Mucosa of descending colon (tissue), 3 donors: ENCODE results near the gene INA. TPM values are rescaled to one million over a fixed set of nuclear protein-coding genes. Genes with fewer than 3 reads are reported as not detected.

ENCODE experiments used
- ATAC-seq: fragments of 200-7000 bp; cut with Tn5 transposase; one replicate; pipeline ENCODE4 v1.9.1; 2020; ENCODE audit warnings: mild to moderate bottlenecking, moderate library complexity
- DNase-seq, 3 donors: peaks; one replicate each; pipeline ENCODE4 v3.0.0-alpha.2; 2020
- H3K36me3 ChIP-seq: fragments of 200-600 bp; one replicate; pipeline ENCODE4 v1.8.0; 2021; ENCODE audit warnings: low read depth, mild to moderate bottlenecking
- H3K4me1 ChIP-seq: fragments of 200-600 bp; one replicate; pipeline ENCODE4 v1.8.0; 2021; ENCODE audit warnings: low read depth, mild to moderate bottlenecking
- H3K4me3 ChIP-seq: fragments of 200-600 bp; one replicate; pipeline ENCODE4 v1.8.0; 2021; ENCODE audit warnings: mild to moderate bottlenecking
- H3K9me3 ChIP-seq: fragments of 200-600 bp; one replicate; pipeline ENCODE4 v1.8.0; 2021; ENCODE audit warnings: mild to moderate bottlenecking
- CTCF ChIP-seq: fragments of 200-600 bp; IDR thresholded peaks from one replicate; pipeline ENCODE4 v1.8.0; 2022; ENCODE audit warnings: antibody characterized with exemption, mild to moderate bottlenecking
- intact Hi-C, 2 donors: fragments of 100-400 bp; cut with DNase I in 1 of 2; cut with micrococcal nuclease in 1 of 2; formaldehyde crosslinking; loops; one replicate each; pipeline versions ENCODE4 v1.11.0 to v1.11.1; 2022; cut with DNase I, micrococcal nuclease
- total RNA-seq, 3 donors: library from RNA; stranded (reverse); fragmentation: NEBNext Ultra II Directional in 2 of 3; extraction: Animal tissue kit (Norgen Biotek cat#: 25700) in 2 of 3; gene quantifications; one replicate each; pipeline versions ENCODE4 v1.2.1 to v1.2.4, GENCODE V29; 2021 to 2023
- donor health status: DM: no; HTN: no; CAD: no; lungs with moderate emphysema.
- donor health status: DM: no; HTN: no; CAD: no.
- donor health status: DM: no; HTN: yes; CAD: no.

The INA gene
- total RNA-seq, 3 donors from 2014 or later: 0.34 to 6.8 (median 0.55) TPM

GRCh38 chr10:103259989-103260388 lies 16.9 kb upstream of the INA start:
- Histone ChIP-seq H3K9me3 (peaks cover 5% of the 10 kb centered on the region), H3K4me3 (no peak overlapping the region), H3K36me3 (no peaks in the 10 kb centered on the region), H3K4me1 (no peaks in the 10 kb centered on the region)
- no peak for ATAC-seq
- DNase-seq: no peak
- TF ChIP-seq CTCF: no peak
- intact Hi-C loops: no loop called here

- Histone ChIP-seq H3K36me3 (no peaks in the 10 kb centered on the region), H3K9me3 (peaks cover 5% of the 10 kb centered on the region), H3K4me3 (no peak overlapping the region), H3K4me1 (no peaks in the 10 kb centered on the region)
- ATAC-seq: no peak
- DNase-seq: no peak
- intact Hi-C loops: no loop called here
- TF ChIP-seq CTCF: no peak
Measured at GRCh38 chr10:103262229-103262628, 14.7 kb upstream of the INA start.

- DNase-seq: peak in 2 of 3 donors; percentile 44 to 83
- no peaks in the 10 kb centered on the region for H3K9me3 ChIP-seq
- no peaks in the 10 kb centered on the region for H3K4me1 ChIP-seq
- H3K36me3 ChIP-seq: no peaks in the 10 kb centered on the region
- no peak for TF ChIP-seq CTCF
- ATAC-seq: peak; percentile 43
- H3K4me3 ChIP-seq: no peak overlapping the region
- intact Hi-C loops: no loop called here
Measured at GRCh38 chr10:103265717-103266329, 11.1 kb upstream of the INA start.

- peak; percentile 15 for ATAC-seq
- DNase-seq: no peak
- intact Hi-C loops: no loop called here
- Histone ChIP-seq H3K4me3 (no peak overlapping the region), H3K9me3 (no peaks in the 10 kb centered on the region), H3K4me1 (peaks cover 6% of the 10 kb centered on the region), H3K36me3 (no peaks in the 10 kb centered on the region)
- no peak for TF ChIP-seq CTCF
Measured at GRCh38 chr10:103273041-103273441, 3.9 kb upstream of the INA start.

GRCh38 chr10:103276251-103276895 lies 565 bp upstream of the INA start:
- intact Hi-C loops: no loop called here
- no peaks in the 10 kb centered on the region for H3K9me3 ChIP-seq
- TF ChIP-seq CTCF: no peak
- DNase-seq (no peak), ATAC-seq (no peak)
- peaks cover 6% of the 10 kb centered on the region for H3K4me1 ChIP-seq
- H3K36me3 ChIP-seq: no peaks in the 10 kb centered on the region
- no peak overlapping the region for H3K4me3 ChIP-seq
